Heart left ventricle (tissue), 16 donors: Measurements from ENCODE around the gene ANKRD2. TPM values are rescaled to one million over a fixed set of nuclear protein-coding genes. Genes with fewer than 3 reads are reported as not detected.
A peak's percentile ranks its signal among the peaks of the same experiment; 100 is the strongest.

Experiments
- ATAC-seq, 4 donors: fragments of 200-7000 bp; cut with Tn5 transposase; one replicate each; pipeline ENCODE4 v1.9.1; 2020 to 2022; ENCODE audit warnings: moderate library complexity in 4 of 4, mild to moderate bottlenecking in 3 of 4, moderate number of reproducible peaks in 1 of 4
- DNase-seq, 5 donors: peaks; one replicate each; pipeline ENCODE4 v3.0.0-alpha.2; 2020
- H3K27ac ChIP-seq, 12 donors: fragments of 200-600 bp; sonication (generic) in 4 of 12; one replicate each; pipeline versions ENCODE4 v1.5.0 to v1.8.0; 2016 to 2022; ENCODE audit warnings: mild to moderate bottlenecking in 2 of 12
- H3K27me3 ChIP-seq, 9 donors: fragments of 200-600 bp; sonication (generic) in 2 of 9; one replicate each; pipeline versions ENCODE4 v1.5.1 to v1.8.0; 2016 to 2022; ENCODE audit warnings: mild to moderate bottlenecking in 3 of 9
- H3K36me3 ChIP-seq, 9 donors: fragments of 200-600 bp; sonication (generic) in 2 of 9; one replicate each; pipeline versions ENCODE4 v1.5.0 to v1.8.0; 2018 to 2022; ENCODE audit warnings: mild to moderate bottlenecking in 2 of 9
- H3K4me1 ChIP-seq, 12 donors: fragments of 200-600 bp; sonication (generic) in 4 of 12; one replicate each; pipeline versions ENCODE4 v1.5.0 to v1.8.0; 2016 to 2022; ENCODE audit warnings: mild to moderate bottlenecking in 3 of 12
- H3K4me3 ChIP-seq, 12 donors: fragments of 200-600 bp; sonication (generic) in 4 of 12; one replicate each; pipeline versions ENCODE4 v1.5.0 to v1.8.0; 2017 to 2022; ENCODE audit warnings: mild to moderate bottlenecking in 9 of 12, moderate library complexity in 4 of 12
- H3K9me3 ChIP-seq, 12 donors: fragments of 200-600 bp; sonication (generic) in 4 of 12; one replicate each; pipeline versions ENCODE4 v1.5.0 to v1.8.0; 2016 to 2022; ENCODE audit warnings: mild to moderate bottlenecking in 1 of 12
- POLR2A ChIP-seq, 2 donors: fragments of 450-650 bp; IDR thresholded peaks; one replicate each; pipeline ENCODE4 v1.6.1; 2017; ENCODE audit warnings: antibody characterized with exemption in 2 of 2, mild to moderate bottlenecking in 2 of 2, moderate library complexity in 2 of 2
- WGBS, 4 donors: extraction: QIAGEN DNeasy Blood & Tissue Kit in 2 of 4; methylation state at CpG; one replicate each; pipeline versions ENCODE4 v1.1.5 to v1.1.7; 2013 to 2018; 5-methylcytosine and 5-hydroxymethylcytosine counted together
- intact Hi-C, 10 donors: fragments of 100-400 bp; cut with DNase I; formaldehyde crosslinking; loops; one replicate each; pipeline versions ENCODE4 v1.11.1 to v1.14.2; 2022
- polyA plus RNA-seq, 2 donors: library from polyadenylated mRNA; stranded (reverse); fragments of 200-250 nt; gene quantifications; one replicate each; pipeline ENCODE4 v1.2.3, GENCODE V29; 2013
- total RNA-seq, 9 donors: library from RNA; depleted of rRNA in 2 of 9; stranded (reverse); fragments of >200 nt in 2 of 9; fragmentation: NEBNext Ultra II Directional in 3 of 9; extraction: Animal tissue kit (Norgen Biotek cat#: 25700) in 3 of 9; gene quantifications; one replicate each; pipeline versions ENCODE4 v1.1.0 to v1.2.4, GENCODE V29; 2016 to 2023
- TF ChIP-seq, protein P1 (sequence below), 12 donors: fragments of 200-600 bp; sonication (generic) in 4 of 12; IDR thresholded peaks; one replicate each; pipeline versions ENCODE4 v1.5.0 to v1.8.0; 2018 to 2022; ENCODE audit warnings: antibody characterized with exemption in 12 of 12, mild to moderate bottlenecking in 5 of 12
- donor health status: ischemic (EF 13 %, LVEDD 7.1; RV severe dilation, severe dysfunction).
- donor health status: healthy with polysubstance abuse.
- donor health status: DM: no; HTN: yes; CAD: no.
- donor health status: DM: no; HTN: no; CAD: no.
- donor health status: ischemic (EF 25% LVEDD 6.9; RV normal size, moderate dysfunction).
- donor health status: ischemic (EF 25% LVEDD 5.7; RV mildly dilated, moderate dysfunction).
- donor health status: healthy.
- donor health status: DM: yes; HTN: yes; CAD: no.
- donor health status: ischemic (EF 35%, LVEDD 5.7; RV mildly dilated, moderate dysfunction).
- donor health status: nonischemic (EF 11% LVEDD 7.7; RV severe dilation, severe dysfunction).
- donor health status: DM: yes; HTN: yes; CAD: no.
- donor health status: PGD.
- donor health status: ischemic (EF 29% LVEDD 5.4; RV normal size, mild dysfunction).
- donor health status: nonischemic (EF 23%, LVEDD 6.1; RV moderate dilation, normal function).

The ANKRD2 gene
- total and polyA plus RNA-seq, 11 donors, result 56.7 to 2,367 (median 517) TPM

GRCh38 chr10:97549587-97550322 is 22.8 kb upstream of the ANKRD2 start:
- H3K4me1 ChIP-seq, result peaks cover 0 to 62% (median 45%) of the 10 kb centered on the region in 12 donors
- TF ChIP-seq POLR2A (IDR thresholded peaks at IDR 0.05), result no peak
- TF ChIP-seq, protein P1, sequence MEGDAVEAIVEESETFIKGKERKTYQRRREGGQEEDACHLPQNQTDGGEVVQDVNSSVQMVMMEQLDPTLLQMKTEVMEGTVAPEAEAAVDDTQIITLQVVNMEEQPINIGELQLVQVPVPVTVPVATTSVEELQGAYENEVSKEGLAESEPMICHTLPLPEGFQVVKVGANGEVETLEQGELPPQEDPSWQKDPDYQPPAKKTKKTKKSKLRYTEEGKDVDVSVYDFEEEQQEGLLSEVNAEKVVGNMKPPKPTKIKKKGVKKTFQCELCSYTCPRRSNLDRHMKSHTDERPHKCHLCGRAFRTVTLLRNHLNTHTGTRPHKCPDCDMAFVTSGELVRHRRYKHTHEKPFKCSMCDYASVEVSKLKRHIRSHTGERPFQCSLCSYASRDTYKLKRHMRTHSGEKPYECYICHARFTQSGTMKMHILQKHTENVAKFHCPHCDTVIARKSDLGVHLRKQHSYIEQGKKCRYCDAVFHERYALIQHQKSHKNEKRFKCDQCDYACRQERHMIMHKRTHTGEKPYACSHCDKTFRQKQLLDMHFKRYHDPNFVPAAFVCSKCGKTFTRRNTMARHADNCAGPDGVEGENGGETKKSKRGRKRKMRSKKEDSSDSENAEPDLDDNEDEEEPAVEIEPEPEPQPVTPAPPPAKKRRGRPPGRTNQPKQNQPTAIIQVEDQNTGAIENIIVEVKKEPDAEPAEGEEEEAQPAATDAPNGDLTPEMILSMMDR (IDR thresholded peaks at IDR 0.05), result no peak
- no peaks in the 10 kb centered on the region for H3K9me3 ChIP-seq
- ATAC-seq, result peak in 3 of 4 donors; percentile 40 to 56 (median 47)
- H3K4me3 ChIP-seq, result no peak overlapping the region
- peak in 2 of 5 donors; percentile 57 to 67 for DNase-seq
- H3K27me3 ChIP-seq, result no peaks in the 10 kb centered on the region
- WGBS, 4 donors, result 35 to 57% (median 48%) methylated on average over 10 to 13 of the region's 13 CpGs
- intact Hi-C loops, result loop anchor here (1.0 to 10.0 kb wide), 6 partner anchors 47 to 142 kb away; partner anchors contain the start of genes MMS19 (in 5 of the 10) and UBTD1 (in 5 of the 10)
- H3K27ac ChIP-seq, result peak overlapping the region in 11 of 12 donors; percentile 32 to 73 (median 55)
- H3K36me3 ChIP-seq, result no peaks in the 10 kb centered on the region

GRCh38 chr10:97550336-97551149 is 22.0 kb upstream of the ANKRD2 start:
- Histone ChIP-seq H3K9me3 (peaks cover 0 to 1% (median 0%) of the 10 kb centered on the region in 12 donors), H3K27me3 (no peaks in the 10 kb centered on the region), H3K4me3 (no peak overlapping the region), H3K4me1 (peaks cover 0 to 62% (median 45%) of the 10 kb centered on the region in 12 donors), H3K27ac (peak overlapping the region in 11 of 12 donors; percentile 32 to 73 (median 55)), H3K36me3 (no peaks in the 10 kb centered on the region)
- DNase-seq, result no peak
- ATAC-seq, result no peak
- intact Hi-C loops, result loop anchor here (1.0 to 10.0 kb wide), 6 partner anchors 48 to 143 kb away; partner anchors contain the start of genes MMS19 (in 4 of the 10) and UBTD1 (in 4 of the 10)
- WGBS, 4 donors, result 73 to 87% (median 81%) methylated on average over 10 of the region's 10 CpGs
- TF ChIP-seq, protein P1 (IDR thresholded peaks at IDR 0.05), result no peak
- no peak for TF ChIP-seq POLR2A (IDR thresholded peaks at IDR 0.05)

DNA sequence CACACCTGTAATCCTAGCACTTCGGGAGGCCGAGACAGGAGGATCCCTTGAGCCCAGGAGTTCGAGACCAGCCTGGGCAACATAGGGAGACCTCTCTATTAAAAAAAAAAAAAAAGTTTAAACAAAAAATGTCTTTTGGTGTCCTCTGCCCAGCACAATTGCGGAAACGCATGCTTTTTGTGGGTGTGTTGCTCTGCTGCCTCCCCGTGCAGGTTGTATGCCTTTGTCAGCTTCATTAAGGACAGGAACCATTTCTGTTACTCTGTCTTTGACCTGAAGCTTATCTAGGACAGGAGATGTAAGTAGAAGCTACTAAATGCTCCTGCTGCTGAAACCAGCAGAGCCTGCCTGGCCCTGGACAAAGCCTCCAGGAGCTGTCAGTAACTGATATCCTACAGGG is 21.3 kb upstream of the ANKRD2 start:
- ATAC-seq (no peak), DNase-seq (no peak)
- H3K27me3 ChIP-seq, result no peaks in the 10 kb centered on the region
- peaks cover 0 to 62% (median 45%) of the 10 kb centered on the region in 12 donors for H3K4me1 ChIP-seq
- peak overlapping the region in 1 of 12 donors; percentile 69 for H3K27ac ChIP-seq
- 79 to 98% (median 89%) methylated on average over 6 of the region's 6 CpGs for WGBS, 4 donors
- intact Hi-C loops, result loop anchor here in 9 of 10 donors (5.0 to 10.0 kb wide), 5 partner anchors 49 to 144 kb away; partner anchors contain the start of genes MMS19 (in 4 of the 9) and UBTD1 (in 4 of the 9)
- no peak for TF ChIP-seq POLR2A (IDR thresholded peaks at IDR 0.05)
- TF ChIP-seq, protein P1 (IDR thresholded peaks at IDR 0.05), result no peak
- no peak overlapping the region for H3K4me3 ChIP-seq
- peaks cover 0 to 3% (median 0%) of the 10 kb centered on the region in 12 donors for H3K9me3 ChIP-seq
- no peaks in the 10 kb centered on the region for H3K36me3 ChIP-seq
